ENCODE data around the gene NPAS4. TPM values are rescaled to one million over a fixed set of nuclear protein-coding genes. Genes with fewer than 3 reads are reported as not detected.
"Not testable (repeated sequence)": the region's sequence is repeated elsewhere in the genome, so short reads cannot be mapped to it uniquely, and the experiment has no call there.

NPAS4 gene
- total RNA-seq, 2 donors from 2014 or later, result 2.6 to 6.5 TPM

DNA sequence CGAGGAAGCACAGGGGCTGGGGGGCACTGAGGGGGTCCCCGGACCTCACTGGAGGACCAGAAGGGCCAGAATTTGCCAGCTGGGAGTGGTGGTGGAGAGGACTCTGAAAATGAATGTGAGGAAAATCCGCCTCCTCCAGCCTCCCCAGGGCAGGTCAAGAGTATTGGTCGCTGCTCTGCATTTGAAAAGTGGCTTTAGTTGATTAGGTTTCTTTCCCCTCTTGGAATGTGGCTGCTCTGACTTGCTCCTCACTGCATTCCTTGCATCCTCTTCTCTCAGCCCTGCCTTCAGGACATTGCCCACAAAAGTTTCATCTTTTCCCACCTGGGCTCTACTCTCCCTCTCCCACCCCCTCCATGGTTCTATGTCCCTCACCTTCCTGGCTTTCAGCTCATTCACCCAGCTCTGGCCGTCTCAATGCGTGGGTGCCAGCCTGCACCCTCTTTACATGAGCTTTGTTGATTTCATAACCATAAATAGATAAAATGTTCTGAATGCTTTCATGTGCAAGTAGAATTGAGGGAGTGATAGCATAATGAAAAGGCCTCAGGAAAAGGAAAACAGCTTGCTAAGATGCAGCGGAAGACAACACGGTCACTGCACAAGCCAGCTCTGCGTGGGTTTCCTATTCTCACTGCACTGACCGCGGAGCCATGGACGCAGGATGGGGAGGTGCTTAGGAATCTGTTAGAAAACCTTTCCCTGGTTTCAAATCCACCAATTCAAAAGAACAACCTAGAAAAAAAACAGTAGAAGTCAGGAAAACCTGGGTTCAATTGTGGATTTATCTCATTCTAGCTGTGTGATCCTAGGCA lies 6.5 kb upstream of the NPAS4 start:
- DNase-seq (ENCODE audit: low spot score), result no peak
- intact Hi-C loops (cut with DNase I), result no loop called here

DNA sequence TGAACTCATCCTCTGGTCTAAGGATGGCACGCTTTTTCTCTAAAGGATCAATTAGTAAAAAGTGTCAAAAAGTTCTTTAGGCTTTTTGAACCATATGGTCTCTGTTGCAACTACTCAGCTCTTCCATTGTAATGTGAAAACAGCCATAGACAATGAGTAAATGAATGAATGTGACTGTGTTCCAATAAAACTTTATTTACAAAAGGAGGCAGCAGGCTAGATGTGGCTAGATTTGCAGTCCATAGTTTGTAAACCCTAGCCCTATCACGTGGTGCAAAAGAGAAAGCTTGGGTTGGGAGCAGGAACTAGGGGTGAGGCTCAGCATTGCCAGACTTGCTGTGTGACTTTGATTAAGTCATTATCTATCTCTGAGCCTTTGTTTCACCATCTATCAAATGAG lies 5.4 kb upstream of the NPAS4 start:
- DNase-seq (ENCODE audit: low spot score), result no peak
- intact Hi-C loops (cut with DNase I), result no loop called here

DNA sequence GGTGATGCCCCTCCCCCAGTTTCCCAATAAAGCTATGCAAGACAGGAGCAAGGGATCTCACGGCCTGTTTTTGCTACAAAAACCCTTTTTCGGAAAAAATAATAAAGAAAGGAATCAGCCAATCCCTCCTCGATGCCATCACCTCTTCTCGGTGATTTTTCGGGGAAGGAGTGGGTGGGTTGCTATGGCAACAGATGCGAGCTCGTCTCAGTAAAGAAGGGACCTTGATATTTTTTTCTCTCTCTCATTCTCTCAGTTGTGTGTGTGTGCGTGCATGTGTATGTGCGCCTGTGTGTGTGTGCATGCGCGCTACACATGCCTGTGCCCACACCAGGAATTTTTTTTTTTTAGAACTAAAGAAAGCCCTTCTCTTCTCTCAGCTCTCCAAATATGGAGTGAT lies 3.8 kb upstream of the NPAS4 start:
- intact Hi-C loops (cut with DNase I), result no loop called here

DNA sequence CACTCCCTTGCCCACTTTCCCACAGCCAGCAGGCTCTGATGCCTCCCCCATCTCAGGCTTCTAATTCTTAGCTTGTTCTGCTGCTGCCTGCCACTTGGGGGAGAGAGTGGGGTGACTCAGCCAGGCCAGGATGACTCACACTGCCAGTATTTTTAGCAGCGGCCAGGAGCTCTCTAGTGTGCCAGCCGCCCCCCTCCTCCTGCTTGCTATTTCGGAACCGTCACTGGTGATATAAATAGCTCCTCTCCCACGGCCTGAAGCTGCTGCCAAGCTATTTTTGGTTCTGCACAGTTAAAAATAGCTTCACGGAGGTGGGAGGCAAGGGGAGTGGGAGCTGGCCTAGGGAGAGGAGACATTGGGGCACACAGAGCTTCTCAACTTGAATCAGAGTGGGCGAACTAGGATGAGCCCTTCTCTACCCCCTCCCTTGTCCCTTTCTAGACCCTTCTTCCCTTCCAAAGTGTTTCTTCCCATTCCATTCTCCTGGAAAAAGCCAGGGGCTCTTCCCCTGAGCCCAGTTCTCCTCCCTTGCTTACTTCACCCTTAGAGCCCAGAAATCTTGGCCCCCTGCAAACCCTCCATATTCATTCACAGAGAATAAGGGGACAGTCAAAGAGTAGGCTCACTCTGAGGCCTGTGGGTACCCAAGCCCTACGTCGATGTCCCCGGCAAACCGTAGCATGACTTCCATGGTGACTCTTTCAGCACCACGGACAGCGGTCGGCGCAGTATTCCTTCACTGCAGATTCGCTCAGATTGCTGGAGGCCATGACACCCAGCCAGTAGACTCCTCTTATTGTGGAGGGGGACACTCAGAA lies 2.5 kb upstream of the NPAS4 start:
- DNase-seq (ENCODE audit: low spot score), result peak; percentile 91
- intact Hi-C loops (cut with DNase I), result no loop called here

More for the DNA sequence above, 3.8 kb upstream of the NPAS4 start:
- DNase-seq (ENCODE audit: low spot score), result no peak

DNA sequence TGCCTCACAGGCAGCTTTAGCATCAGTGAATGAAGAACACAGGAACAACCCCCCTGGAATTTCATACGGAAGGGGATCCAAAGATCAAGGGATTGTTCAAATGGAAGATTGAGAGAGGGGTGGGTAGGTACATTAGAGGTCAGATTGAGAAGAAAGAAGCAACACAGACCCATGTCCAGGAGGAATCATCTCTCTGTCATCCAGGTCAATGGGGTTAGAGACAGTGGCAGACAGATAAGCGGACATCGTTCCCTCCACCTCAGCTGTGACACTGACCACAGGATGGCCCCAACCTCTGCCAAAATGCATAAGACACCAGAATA lies 1.9 kb upstream of the NPAS4 start:
- intact Hi-C loops (cut with DNase I), result no loop called here
- DNase-seq (ENCODE audit: low spot score), result no peak

DNA sequence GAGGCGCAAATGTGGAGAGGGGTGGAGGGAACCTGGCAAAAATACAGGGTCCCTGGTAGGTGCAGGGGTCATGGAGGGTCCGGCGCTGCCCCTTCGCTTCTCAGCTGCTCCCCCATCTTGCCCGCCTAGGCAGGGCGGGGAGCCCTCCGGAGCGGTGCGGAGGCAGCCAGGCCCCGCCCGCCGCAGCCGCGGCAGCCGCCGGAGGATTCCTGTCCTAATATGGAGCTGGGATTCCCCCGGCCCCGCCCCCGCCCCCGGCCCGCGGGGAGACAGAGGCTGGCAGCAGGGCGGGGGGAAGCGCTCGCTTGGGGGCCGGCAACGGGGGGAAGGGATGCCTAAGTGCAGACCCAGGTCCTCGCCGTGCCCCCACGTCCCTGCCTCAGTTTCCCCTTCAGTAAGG lies 1.0 kb upstream of the NPAS4 start:
- no peak for DNase-seq (ENCODE audit: low spot score)
- intact Hi-C loops (cut with DNase I), result no loop called here

DNA sequence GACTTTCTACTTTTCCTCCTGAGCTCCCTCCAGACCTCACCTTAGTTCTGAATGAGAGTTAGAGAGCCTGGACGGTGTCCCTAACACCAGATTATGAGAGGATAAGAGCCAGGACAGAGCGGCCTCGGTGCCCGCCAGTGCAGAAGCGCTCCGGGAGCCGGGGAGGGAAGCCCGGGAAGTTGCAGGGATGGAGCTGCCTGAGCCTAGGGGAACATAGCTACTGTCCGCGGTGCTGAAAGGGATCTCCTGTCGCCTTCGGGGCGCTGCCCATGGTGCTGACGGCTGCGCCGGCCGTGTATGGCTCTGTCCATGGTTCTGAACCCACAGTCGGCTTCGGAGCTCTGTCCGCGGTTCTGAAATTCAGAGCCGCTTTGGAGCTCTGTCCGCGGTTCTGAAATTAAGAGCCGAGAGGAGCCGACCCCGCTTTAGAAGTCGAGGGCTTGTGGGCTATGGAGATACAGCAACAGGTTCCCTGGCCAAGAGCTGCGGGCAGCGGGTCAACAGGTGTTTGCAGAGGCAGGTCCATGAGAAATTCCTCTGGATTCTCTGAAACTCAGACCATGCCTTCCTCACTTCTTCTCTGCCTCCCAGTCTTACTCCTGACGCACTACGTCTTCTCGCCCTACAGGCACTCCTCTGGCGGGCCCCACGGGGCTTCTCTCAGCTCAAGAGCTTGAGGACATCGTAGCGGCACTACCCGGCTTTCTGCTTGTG lies 814 bp downstream of the NPAS4 start:
- DNase-seq (ENCODE audit: low spot score), result peak; percentile 96
- intact Hi-C loops (cut with DNase I), result no loop called here

DNA sequence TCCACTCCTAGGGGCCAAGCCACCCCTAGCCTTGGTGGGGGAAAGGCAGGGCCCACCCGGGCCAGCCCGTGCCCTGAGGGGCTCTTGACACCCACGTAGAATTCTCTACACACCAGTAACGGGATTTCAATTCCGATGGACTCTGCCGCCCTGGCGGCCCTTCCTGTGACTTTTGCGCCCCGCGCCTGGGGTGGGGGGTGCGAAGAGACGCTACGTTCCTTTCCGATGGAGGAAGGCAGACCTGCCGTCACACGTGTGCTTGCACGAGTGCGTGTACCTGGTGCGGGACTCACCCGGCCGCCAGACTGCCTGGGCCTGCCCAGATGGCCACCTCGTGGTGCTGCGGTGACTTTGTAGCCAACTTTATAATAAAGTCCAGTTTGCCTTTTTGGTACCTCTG lies 5.5 kb downstream of the NPAS4 start:
- no peak for DNase-seq (ENCODE audit: low spot score)
- intact Hi-C loops (cut with DNase I), result no loop called here

DNA sequence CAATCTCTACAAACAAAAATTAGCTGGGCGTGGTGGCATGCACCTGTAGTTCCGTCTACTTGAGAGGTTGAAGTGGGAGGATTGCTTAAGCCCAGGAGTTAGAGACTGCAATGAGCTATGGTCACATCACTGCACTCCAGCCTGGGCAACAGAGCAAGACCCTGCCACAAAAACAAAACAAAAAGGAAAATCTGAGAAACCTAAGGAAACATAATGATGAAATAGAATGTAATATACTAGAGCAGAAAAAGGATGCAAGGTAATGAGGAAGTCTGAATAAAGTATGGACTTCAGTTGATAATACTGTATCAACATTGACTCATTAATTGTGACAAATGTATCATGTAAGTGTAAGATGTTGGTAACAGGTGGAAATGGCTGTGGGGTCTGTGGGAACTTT lies 8.1 kb downstream of the NPAS4 start:
- intact Hi-C loops (cut with DNase I), result loop anchor here in 1 of 2 donors (2.0 kb wide), 1 partner anchor 20 kb away; no protein-coding TSS in a partner anchor
- no peak for DNase-seq (ENCODE audit: low spot score)

DNA sequence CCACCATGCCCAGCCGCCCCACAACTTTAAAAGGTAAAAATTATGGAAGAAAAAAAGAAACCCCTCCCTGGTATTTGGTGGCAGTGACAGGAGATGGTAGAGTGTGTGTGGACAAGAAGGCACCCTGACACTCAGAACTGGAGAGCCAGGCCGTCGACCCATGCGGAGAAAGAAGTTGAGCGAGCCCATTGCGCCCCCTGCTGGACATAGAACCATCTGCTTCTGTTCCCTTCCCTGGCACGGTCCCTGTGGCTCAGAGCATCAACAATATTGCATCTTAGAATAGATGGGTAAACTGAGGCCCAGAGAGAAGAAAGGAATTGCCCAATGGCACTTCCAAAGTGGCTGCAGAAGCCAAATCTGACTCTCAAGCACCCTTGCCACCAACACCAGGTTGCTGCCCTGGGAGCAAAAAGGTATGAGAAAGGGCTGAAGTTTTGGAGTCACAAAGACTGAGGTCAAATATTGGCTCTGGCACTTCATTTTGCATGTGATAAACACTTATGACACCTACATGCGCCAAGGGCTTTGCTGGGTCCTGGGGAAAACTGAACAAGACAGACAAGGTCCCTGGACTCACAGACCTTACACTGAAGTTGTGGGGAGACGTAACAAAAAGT lies 9.3 kb downstream of the NPAS4 start:
- intact Hi-C loops (cut with DNase I), result loop anchor here (1.0 to 2.0 kb wide), 2 partner anchors 21 to 23 kb away; no protein-coding TSS in a partner anchor
- peak; percentile 93 for DNase-seq (ENCODE audit: low spot score)

DNA sequence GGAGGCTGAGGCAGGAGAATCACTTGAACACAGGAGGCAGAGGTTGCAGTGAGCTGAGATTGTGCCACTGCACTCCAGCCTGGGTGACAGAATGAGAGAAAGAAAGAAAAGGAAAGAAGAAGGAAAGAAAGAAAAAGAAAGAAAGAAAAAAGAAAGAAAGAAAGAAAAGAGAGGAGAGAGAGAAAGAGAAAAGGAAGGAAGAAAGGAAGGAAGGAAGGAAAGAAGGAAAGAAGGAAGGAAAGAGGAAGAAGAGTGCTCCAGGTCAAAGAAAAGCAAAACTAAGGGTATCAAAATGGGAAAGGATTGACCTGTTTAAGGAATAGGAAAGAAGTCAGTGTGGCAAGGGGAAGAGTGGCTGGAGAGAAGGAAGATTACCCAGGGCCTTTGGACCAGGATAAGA lies 10.5 kb downstream of the NPAS4 start:
- DNase-seq (ENCODE audit: low spot score); intact Hi-C loops (cut with DNase I): not testable (repeated sequence)

DNA sequence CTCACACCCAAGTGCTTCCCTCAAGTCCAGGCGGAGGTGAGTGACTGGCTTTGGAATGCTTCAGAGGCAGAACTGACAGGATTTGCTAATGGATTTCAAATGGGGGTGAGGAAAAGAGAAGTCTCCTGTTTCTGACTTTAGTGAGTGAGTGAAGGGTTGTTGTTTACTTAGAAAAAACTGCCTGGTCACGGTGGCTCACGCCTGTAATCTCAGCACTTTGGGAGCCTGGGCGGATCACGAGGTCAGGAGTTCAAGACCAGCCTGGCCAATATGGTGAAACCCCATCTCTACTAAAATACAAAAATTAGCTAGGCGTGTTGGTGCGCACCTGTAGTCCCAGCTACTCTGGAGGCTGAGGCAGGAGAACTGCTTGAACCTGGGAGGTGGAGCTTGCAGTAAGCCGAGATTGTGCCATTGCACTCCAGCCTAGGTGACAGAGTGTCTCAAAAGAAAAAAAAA lies 11.1 kb downstream of the NPAS4 start:
- intact Hi-C loops (cut with DNase I); DNase-seq (ENCODE audit: low spot score): not testable (repeated sequence)

DNA sequence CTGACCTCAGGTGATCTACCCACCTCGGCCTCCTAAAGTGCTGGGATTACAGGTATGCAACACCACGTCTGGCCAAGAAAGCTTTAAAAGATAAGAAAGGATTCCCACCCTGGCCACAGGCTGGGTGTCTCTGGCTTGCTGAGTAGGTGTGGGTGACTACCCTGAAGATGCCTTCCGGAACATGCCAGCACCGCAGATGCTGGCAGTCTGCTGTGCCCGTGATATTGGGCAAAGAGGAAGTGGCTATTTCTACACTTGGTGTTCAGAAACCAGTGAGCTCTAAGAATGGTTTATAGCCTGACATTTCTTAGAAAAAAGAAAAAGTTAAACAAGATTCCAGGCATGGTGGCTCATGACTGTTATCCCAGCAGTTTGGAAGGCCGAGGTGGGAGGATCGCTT lies 11.8 kb downstream of the NPAS4 start:
- intact Hi-C loops (cut with DNase I), result no loop called here
- no peak for DNase-seq (ENCODE audit: low spot score)

DNA sequence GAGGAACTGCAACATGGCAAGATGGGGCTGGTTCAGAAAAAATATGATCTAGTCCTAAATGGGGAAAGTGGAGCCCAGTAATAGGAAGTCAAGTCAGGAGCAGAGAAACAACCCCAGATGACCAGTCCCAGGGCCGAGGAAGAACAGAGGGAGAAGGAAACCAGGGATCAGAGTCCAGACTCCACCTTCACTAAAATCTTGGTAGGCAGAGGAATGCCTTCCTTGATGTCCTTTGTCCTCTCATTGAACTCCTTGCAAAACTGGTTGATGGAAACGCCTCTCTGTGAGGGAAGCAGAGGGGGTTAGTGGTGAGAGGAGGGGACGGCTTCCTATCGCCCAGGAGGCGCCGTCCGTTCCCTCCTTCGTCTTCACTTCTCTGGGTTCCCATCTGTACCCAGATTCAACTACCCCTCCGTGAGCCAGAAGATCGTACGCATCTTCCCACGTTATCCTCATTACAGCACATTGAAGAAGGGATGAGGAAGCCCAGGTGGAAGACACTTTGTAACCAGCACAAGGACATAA lies 17.2 kb downstream of the NPAS4 start:
- intact Hi-C loops (cut with DNase I), result no loop called here
- DNase-seq (ENCODE audit: low spot score), result no peak

DNA sequence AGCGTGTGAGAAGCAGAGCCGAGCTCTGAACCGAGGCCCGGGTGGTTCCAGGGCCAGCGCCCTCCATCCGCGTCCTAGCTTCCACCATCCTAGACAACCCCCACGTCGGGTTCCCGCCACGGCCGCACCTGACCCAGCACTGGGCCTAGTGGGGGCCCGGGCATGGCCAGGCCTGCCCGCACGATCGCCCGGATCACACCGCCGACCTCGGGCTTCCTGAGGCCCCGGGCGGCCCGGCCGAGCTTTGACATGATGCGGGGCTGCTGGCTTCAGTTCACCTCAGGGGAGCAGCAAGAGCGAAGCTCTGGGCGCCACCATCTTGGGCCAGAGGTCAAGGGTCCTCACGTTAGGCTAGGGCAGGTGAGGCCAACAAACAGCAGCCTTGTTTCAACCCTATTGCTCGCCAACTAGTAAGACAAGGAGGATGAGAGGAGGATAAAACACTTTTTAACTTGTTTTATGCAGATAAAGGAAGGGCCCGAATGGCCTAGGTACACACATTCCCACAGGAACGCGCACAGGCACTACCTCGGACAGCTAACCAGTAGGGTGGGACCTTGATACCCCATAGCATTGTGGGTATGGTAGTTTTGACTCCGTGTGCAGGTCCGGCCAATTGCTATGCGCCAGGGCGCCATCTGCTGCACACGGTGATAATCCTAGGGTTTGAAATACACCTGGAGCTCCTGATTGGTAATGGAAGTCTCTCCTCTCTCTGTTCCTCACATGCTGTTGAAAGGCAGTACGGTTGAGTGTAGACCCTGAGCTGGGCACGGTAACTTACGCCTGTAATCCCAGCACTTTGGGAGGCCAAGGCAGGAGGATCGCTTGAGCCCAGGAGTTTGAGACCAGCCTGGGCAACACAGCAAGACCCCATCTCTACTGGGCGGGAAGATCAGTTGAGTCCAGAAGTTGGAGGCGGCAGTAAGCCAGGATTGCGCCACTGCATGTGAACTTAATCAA lies 17.9 kb downstream of the NPAS4 start, which contains the start of gene MRPL11:
MRPL11 (minus strand) TSS at position 345 of the 963 bp plus-strand sequence; CDS start at position 251, 94 bp downstream.
- intact Hi-C loops (cut with DNase I), result no loop called here
- DNase-seq (ENCODE audit: low spot score), result peak; percentile 95

DNA sequence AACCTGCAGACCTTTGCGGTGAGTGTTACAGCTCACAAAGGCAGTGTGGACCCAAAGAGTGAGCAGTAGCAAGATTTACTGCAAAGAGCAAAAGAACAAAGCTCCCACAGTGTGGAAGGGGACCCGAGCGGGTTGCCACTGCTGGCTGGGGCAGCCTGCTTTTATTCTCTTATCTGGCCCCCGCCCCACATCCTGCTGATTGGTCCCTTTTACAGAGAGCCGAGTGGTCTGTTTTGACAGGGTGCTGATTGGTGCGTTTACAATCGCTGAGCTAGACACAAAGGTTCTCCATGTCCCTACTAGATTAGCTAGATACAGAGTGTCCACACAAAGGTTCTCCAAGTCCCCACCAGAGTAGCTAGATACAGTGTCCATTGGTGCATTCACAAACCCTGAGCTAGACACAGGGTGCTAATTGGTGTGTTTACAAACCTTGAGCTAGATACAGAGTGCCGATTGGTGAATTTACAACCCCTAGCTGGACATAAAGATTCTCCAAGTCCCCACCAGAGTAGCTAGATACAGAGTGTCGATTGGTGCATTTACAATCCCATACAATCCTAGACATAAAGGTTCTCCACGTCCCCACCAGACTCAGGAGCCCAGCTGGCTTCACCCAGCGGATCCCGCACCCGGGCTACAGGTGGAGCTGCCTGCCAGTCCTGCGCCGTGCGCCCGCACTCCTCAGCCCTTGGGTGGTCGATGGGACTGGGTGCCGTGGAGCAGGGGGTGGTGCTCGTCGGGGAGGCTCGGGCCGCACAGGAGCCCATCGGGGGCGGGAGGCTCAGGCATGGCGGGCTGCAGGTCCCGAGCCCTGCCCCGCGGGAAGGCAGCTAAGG lies 19.5 kb downstream of the NPAS4 start:
- DNase-seq (ENCODE audit: low spot score); intact Hi-C loops (cut with DNase I): not testable (repeated sequence)

DNA sequence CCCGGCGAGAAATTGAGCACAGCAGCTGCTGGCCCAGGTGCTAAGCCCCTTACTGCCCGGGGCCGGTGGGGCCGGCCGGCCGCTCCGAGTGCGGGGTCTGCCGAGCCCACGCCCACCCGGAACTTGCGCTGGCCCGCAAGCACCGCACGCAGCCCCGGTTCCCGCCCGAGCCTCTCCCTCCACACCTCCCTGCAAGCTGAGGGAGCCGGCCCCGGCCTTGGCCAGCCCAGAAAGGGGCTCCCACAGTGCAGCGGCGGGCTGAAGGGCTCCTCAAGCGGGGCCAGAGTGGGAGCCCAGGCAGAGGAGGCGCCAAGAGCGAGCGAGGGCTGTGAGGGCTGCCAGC lies 20.1 kb downstream of the NPAS4 start:
- intact Hi-C loops (cut with DNase I), result not testable (repeated sequence)

More for the DNA sequence above, 20.1 kb downstream of the NPAS4 start:
- not testable (repeated sequence) for DNase-seq (ENCODE audit: low spot score)
